OCI-LY1 (cell line): ENCODE measurements around the gene UBE2G2.

Source experiments
- EZH2 ChIP-seq: fragments of 200-600 bp; sonication (generic), shearing (Covaris generic); IDR thresholded peaks from 2 replicates; pipeline ENCODE4 v1.8.0; 2017; ENCODE audit warnings: borderline replicate concordance, mixed run types, mild to moderate bottlenecking, antibody characterized with exemption, low read length, moderate library complexity, mixed read lengths
- TF ChIP-seq, protein P1 (sequence below): fragments of 200-600 bp; sonication (generic), shearing (Covaris generic); IDR thresholded peaks from 2 replicates; pipeline ENCODE4 v1.5.1; 2017; ENCODE audit warnings: mild to moderate bottlenecking, antibody characterized with exemption, low read length, moderate library complexity, mixed read lengths

DNA sequence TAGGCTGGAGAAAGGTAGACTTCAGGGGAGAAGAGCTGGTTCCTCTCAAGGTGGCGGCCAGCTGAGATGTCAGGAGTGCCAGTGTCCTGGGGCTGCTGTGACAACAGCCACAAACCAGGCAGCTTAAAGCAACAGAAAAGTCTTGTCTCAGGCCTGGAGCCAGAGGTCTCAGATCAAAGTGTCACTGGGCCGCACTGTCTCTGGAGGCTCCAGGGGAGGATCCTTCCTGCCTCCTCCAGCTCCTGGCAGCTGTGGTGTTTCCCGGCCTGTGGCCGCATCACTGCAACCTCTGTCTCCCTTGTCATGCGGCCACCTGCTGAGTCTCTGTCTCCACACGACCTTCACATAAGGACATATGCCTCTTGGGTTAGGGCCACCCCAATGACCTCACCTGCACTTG, 65.8 kb downstream of the UBE2G2 start:
- TF ChIP-seq, protein P1, sequence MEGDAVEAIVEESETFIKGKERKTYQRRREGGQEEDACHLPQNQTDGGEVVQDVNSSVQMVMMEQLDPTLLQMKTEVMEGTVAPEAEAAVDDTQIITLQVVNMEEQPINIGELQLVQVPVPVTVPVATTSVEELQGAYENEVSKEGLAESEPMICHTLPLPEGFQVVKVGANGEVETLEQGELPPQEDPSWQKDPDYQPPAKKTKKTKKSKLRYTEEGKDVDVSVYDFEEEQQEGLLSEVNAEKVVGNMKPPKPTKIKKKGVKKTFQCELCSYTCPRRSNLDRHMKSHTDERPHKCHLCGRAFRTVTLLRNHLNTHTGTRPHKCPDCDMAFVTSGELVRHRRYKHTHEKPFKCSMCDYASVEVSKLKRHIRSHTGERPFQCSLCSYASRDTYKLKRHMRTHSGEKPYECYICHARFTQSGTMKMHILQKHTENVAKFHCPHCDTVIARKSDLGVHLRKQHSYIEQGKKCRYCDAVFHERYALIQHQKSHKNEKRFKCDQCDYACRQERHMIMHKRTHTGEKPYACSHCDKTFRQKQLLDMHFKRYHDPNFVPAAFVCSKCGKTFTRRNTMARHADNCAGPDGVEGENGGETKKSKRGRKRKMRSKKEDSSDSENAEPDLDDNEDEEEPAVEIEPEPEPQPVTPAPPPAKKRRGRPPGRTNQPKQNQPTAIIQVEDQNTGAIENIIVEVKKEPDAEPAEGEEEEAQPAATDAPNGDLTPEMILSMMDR, result no peak
- no peak for TF ChIP-seq EZH2
